NCI-H345 treated with DMSO at 0.1 percent for 48 hours (cell line): ENCODE data around the gene GALNT13.
"Not testable (repeated sequence)": the region's sequence is repeated elsewhere in the genome, so short reads cannot be mapped to it uniquely, and the experiment has no call there.

ENCODE experiments used
- DNase-seq: peaks from one replicate; lab custom pipeline; 2025; ENCODE audit not compliant: unreplicated experiment; lab: John Stamatoyannopoulos, UW

The GALNT13 gene

GRCh38 chr2:154459286-154459685, 587.6 kb downstream of the GALNT13 start:
- DNase-seq, result no peak

GRCh38 chr2:154462634-154463033, 590.9 kb downstream of the GALNT13 start:
- DNase-seq, result no peak

- no peak for DNase-seq
These were observed 594.5 kb downstream of the GALNT13 start for GRCh38 chr2:154466226-154466625.

GRCh38 chr2:154470376-154470775, 598.7 kb downstream of the GALNT13 start:
- DNase-seq, result no peak

- not testable (repeated sequence) for DNase-seq
These were observed 599.8 kb downstream of the GALNT13 start for GRCh38 chr2:154471492-154471891.

- no peak for DNase-seq
These were observed 605.6 kb downstream of the GALNT13 start for GRCh38 chr2:154477319-154477718.

GRCh38 chr2:154480521-154480920, 608.8 kb downstream of the GALNT13 start:
- no peak for DNase-seq

- no peak for DNase-seq
These were observed 609.6 kb downstream of the GALNT13 start for GRCh38 chr2:154481336-154481735.

- DNase-seq, result no peak
These were observed 612.8 kb downstream of the GALNT13 start for GRCh38 chr2:154484338-154485099.

GRCh38 chr2:154488801-154489200, 617.1 kb downstream of the GALNT13 start:
- no peak for DNase-seq

GRCh38 chr2:154489266-154489858, 617.6 kb downstream of the GALNT13 start:
- DNase-seq, result no peak

- DNase-seq, result no peak
These were observed 618.8 kb downstream of the GALNT13 start for GRCh38 chr2:154490530-154490929.

GRCh38 chr2:154495455-154495868, 623.7 kb downstream of the GALNT13 start:
- no peak for DNase-seq

- DNase-seq, result no peak
These were observed 625.3 kb downstream of the GALNT13 start for GRCh38 chr2:154497019-154497418.
